ENCODE data around the gene S100B. TPM values are rescaled to one million over a fixed set of nuclear protein-coding genes. Genes with fewer than 3 reads are reported as not detected.

S100B gene
- total RNA-seq, 1 experiment from 2014 or later, result not detected

GRCh38 chr21:46643379-46644177, 38.7 kb upstream of the S100B start:
- no peak for DNase-seq (ENCODE audit: low read depth, low spot score)
- Histone ChIP-seq H3K9me3 (ENCODE audit: control insufficient read depth in 1 of 2, insufficient read depth in 1 of 2, low read depth in 1 of 2, low read length in 2 of 2) (no peaks in the 10 kb centered on the region), H3K27me3 (ENCODE audit: insufficient read depth, low read length) (no peaks in the 10 kb centered on the region), H3K4me2 (ENCODE audit: low read length) (no peak overlapping the region), H4K20me1 (ENCODE audit: insufficient read depth) (no peaks in the 10 kb centered on the region), H3K79me2 (ENCODE audit: insufficient read depth, low read length) (peaks cover 15% of the 10 kb centered on the region), H3K9me2 (ENCODE audit: insufficient read depth) (no peaks in the 10 kb centered on the region), H3K36me3 (ENCODE audit: control insufficient read depth in 1 of 2, insufficient read depth in 2 of 2, low read length in 2 of 2) (peaks cover 26 to 30% of the 10 kb centered on the region in 2 experiments; a peak in 3 of 4 replicates), H3K9ac (ENCODE audit: low read length) (no peak overlapping the region), H3K4me1 (ENCODE audit: control insufficient read depth in 1 of 2, insufficient read depth in 2 of 2, low read length in 2 of 2) (no peaks in the 10 kb centered on the region), H3K4me3 (replicated peaks in 1 of 2; ENCODE audit: low read depth in 1 of 2, low read length in 2 of 2) (no peak overlapping the region), H2AFZ (ENCODE audit: low read depth, low read length, poor library complexity, severe bottlenecking) (no peak overlapping the region), H3K27ac (ENCODE audit: low read depth, low read length) (no peak overlapping the region)
- no peak for ATAC-seq
- TF ChIP-seq ZNF274 (IDR thresholded peaks at IDR 0.05; ENCODE audit: low read depth, low read length) (no peak), EZH2 (IDR thresholded peaks at IDR 0.05) (no peak), RAD21 (IDR thresholded peaks at IDR 0.05; ENCODE audit: low read depth) (no peak), SIN3A (IDR thresholded peaks at IDR 0.05; ENCODE audit: low read depth) (no peak), FOSL1 (IDR thresholded peaks at IDR 0.05; ENCODE audit: low read depth) (no peak), JUND (IDR thresholded peaks at IDR 0.05) (no peak), POLR2AphosphoS5 (IDR thresholded peaks at IDR 0.05; ENCODE audit: low read depth, low read length) (no peak), SRF (IDR thresholded peaks at IDR 0.05; ENCODE audit: low read depth) (no peak), POLR2A (IDR thresholded peaks at IDR 0.05; ENCODE audit: borderline replicate concordance, extremely low read depth, insufficient read depth, insufficient read length) (no peak), EZH2phosphoT487 (IDR thresholded peaks at IDR 0.05; ENCODE audit: borderline replicate concordance) (no peak), YY1 (IDR thresholded peaks at IDR 0.05; ENCODE audit: extremely low read depth, insufficient replicate concordance, low read depth, low read length) (no peak)
- TF ChIP-seq, protein P1, sequence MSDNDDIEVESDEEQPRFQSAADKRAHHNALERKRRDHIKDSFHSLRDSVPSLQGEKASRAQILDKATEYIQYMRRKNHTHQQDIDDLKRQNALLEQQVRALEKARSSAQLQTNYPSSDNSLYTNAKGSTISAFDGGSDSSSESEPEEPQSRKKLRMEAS (IDR thresholded peaks at IDR 0.05), result no peak
- TF ChIP-seq, protein P2, sequence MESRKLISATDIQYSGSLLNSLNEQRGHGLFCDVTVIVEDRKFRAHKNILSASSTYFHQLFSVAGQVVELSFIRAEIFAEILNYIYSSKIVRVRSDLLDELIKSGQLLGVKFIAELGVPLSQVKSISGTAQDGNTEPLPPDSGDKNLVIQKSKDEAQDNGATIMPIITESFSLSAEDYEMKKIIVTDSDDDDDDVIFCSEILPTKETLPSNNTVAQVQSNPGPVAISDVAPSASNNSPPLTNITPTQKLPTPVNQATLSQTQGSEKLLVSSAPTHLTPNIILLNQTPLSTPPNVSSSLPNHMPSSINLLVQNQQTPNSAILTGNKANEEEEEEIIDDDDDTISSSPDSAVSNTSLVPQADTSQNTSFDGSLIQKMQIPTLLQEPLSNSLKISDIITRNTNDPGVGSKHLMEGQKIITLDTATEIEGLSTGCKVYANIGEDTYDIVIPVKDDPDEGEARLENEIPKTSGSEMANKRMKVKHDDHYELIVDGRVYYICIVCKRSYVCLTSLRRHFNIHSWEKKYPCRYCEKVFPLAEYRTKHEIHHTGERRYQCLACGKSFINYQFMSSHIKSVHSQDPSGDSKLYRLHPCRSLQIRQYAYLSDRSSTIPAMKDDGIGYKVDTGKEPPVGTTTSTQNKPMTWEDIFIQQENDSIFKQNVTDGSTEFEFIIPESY (IDR thresholded peaks at IDR 0.05; ENCODE audit: extremely low read depth, insufficient replicate concordance, low read length), result no peak
- intact Hi-C loops (cut with micrococcal nuclease), result no loop called here
- POLR2A ChIA-PET, result no interaction called here
- no TSS peak for BruUV-seq (replicated peaks)
- CTCF ChIA-PET, result no interaction called here
- RAD21 ChIA-PET (ENCODE audit: low non-redundant PET in 1 of 2, low total read pairs in 2 of 2, uncharacterized antibody in 2 of 2, unreplicated experiment in 2 of 2), result no interaction called here
